K562 (cell line): ENCODE results near the gene PIP4K2A. TPM values are rescaled to one million over a fixed set of nuclear protein-coding genes. Genes with fewer than 3 reads are reported as not detected.

Source experiments
- ARID2 ChIP-seq: fragments of 450-650 bp; IDR thresholded peaks from 2 replicates; pipeline ENCODE4 v1.6.1; 2017; ENCODE audit warnings: antibody characterized with exemption, mild to moderate bottlenecking
- ETV5 ChIP-seq: sonication (generic); formaldehyde crosslinking; IDR thresholded peaks from 2 replicates; pipeline ENCODE4 v1.4.0; 2020; ENCODE audit warnings: low read depth, mild to moderate bottlenecking, missing genetic modification reagents
- HLTF ChIP-seq: fragments of 450-650 bp; IDR thresholded peaks from 2 replicates; pipeline ENCODE4 v1.6.1; 2016
- KDM5B ChIP-seq: fragments of 200-600 bp; sonication (generic); IDR thresholded peaks from 2 replicates; pipeline ENCODE4 v1.6.1; 2012; ENCODE audit warnings: low read depth, mild to moderate bottlenecking, moderate library complexity, low read length, control low read depth, inconsistent platforms; ENCODE audit not compliant: insufficient replicate concordance
- LEF1 ChIP-seq: fragments of 450-650 bp; IDR thresholded peaks from 2 replicates; pipeline ENCODE4 v1.6.1; 2016; ENCODE audit warnings: mild to moderate bottlenecking
- NR2F6 ChIP-seq: fragments of 450-650 bp; formaldehyde crosslinking; IDR thresholded peaks from 2 replicates; pipeline ENCODE4 v1.4.0; 2020; ENCODE audit warnings: mild to moderate bottlenecking
- NR4A1 ChIP-seq, 2 experiments: fragments of 250-450 bp in 1 of 2; fragments of 450-650 bp in 1 of 2; sonication (Bioruptor Pico) in 1 of 2; IDR thresholded peaks; 2 replicates each; pipeline versions ENCODE4 v1.4.0 to v1.6.1; 2016 to 2020; ENCODE audit warnings: mild to moderate bottlenecking in 2 of 2, missing compliant biosample characterization in 1 of 2, missing genetic modification characterization in 1 of 2, moderate library complexity in 1 of 2
- TRIM24 ChIP-seq, 2 experiments: fragments of 450-650 bp; IDR thresholded peaks; 2 replicates each; pipeline ENCODE4 v1.6.1; 2016
- ZBTB8A ChIP-seq: fragments of 450-650 bp; IDR thresholded peaks from 2 replicates; pipeline ENCODE4 v1.6.1; 2018; ENCODE audit warnings: mild to moderate bottlenecking, moderate library complexity; ENCODE audit not compliant: partially characterized antibody
- ZKSCAN3 ChIP-seq: fragments of 250-450 bp; sonication (Bioruptor Pico); IDR thresholded peaks from 2 replicates; pipeline ENCODE4 v1.4.0; 2020
- ZNF197 ChIP-seq: fragments of 200-800 bp; sonication (Bioruptor generic); IDR thresholded peaks from 2 replicates; pipeline ENCODE4 v1.6.1; 2016; ENCODE audit warnings: low read depth, missing genetic modification characterization, missing compliant biosample characterization
- ZNF584 ChIP-seq: fragments of 200-800 bp; sonication (Bioruptor generic); IDR thresholded peaks from 2 replicates; pipeline ENCODE4 v1.6.1; 2016; ENCODE audit warnings: low read depth, mild to moderate bottlenecking, missing genetic modification characterization, missing compliant biosample characterization
- ZNF76 ChIP-seq: fragments of 250-450 bp; sonication (Bioruptor Pico); IDR thresholded peaks from 2 replicates; pipeline ENCODE4 v1.4.0; 2020; ENCODE audit warnings: mild to moderate bottlenecking, moderate library complexity, borderline replicate concordance
- ZZZ3 ChIP-seq: fragments of 450-650 bp; IDR thresholded peaks from 2 replicates; pipeline ENCODE4 v1.6.1; 2016; ENCODE audit warnings: antibody characterized with exemption, mild to moderate bottlenecking, moderate library complexity
- polyA plus RNA-seq, 8 experiments: library from polyadenylated mRNA; depleted of rRNA in 4 of 8; stranded (reverse) in 5 of 8; unstranded in 3 of 8; fragments of >200 nt; fragmentation: Nextera tagmentation in 2 of 8; fragmentation: Illumina TruSeq in 1 of 8; extraction: Ambion mirVana in 2 of 8; extraction: Trizol in 1 of 8; gene quantifications; 2 replicates each; pipeline versions ENCODE4 v1.2.1 to v1.2.3, GENCODE V29; 2011 to 2014; ENCODE audit warnings: inconsistent platforms in 1 of 8, missing spikeins in 1 of 8
- total RNA-seq, 7 experiments: library from RNA; depleted of rRNA in 6 of 7; stranded (reverse); fragments of >200 nt in 6 of 7; fragmentation: Illumina TruSeq in 2 of 7; extraction: Trizol in 2 of 7; gene quantifications; 2 replicates each; pipeline versions ENCODE4 v1.2.1 to v1.2.3, GENCODE V29; 2011 to 2021; ENCODE audit warnings: low replicate concordance in 1 of 7
- TF ChIP-seq, protein P1 (sequence below): fragments of 250-450 bp; sonication (Bioruptor Pico); IDR thresholded peaks from 2 replicates; pipeline ENCODE4 v1.5.0; 2021
- TF ChIP-seq, protein P2 (sequence below): fragments of 250-450 bp; sonication (Bioruptor Pico); IDR thresholded peaks from 2 replicates; pipeline ENCODE4 v1.5.0; 2022; ENCODE audit warnings: mild to moderate bottlenecking
- TF ChIP-seq, protein P3 (sequence below): fragments of 450-650 bp; formaldehyde crosslinking; IDR thresholded peaks from 2 replicates; pipeline ENCODE4 v1.4.0; 2020; ENCODE audit warnings: mild to moderate bottlenecking, moderate library complexity
- TF ChIP-seq, protein P4 (sequence below): fragments of 250-450 bp; sonication (Bioruptor Pico); IDR thresholded peaks from 2 replicates; pipeline ENCODE4 v1.8.0; 2022; ENCODE audit warnings: moderate library complexity, mild to moderate bottlenecking, inconsistent platforms
- TF ChIP-seq, protein P5 (sequence below): fragments of 450-650 bp; IDR thresholded peaks from 2 replicates; pipeline ENCODE4 v1.6.1; 2017; ENCODE audit warnings: antibody characterized with exemption, mild to moderate bottlenecking

Gene PIP4K2A
- total and polyA plus RNA-seq, 9 of the 15 experiments (the other 6 are each of a cell fraction or from before 2014, with no cell fraction given) = 35.6 to 117 (median 71.9) TPM

DNA sequence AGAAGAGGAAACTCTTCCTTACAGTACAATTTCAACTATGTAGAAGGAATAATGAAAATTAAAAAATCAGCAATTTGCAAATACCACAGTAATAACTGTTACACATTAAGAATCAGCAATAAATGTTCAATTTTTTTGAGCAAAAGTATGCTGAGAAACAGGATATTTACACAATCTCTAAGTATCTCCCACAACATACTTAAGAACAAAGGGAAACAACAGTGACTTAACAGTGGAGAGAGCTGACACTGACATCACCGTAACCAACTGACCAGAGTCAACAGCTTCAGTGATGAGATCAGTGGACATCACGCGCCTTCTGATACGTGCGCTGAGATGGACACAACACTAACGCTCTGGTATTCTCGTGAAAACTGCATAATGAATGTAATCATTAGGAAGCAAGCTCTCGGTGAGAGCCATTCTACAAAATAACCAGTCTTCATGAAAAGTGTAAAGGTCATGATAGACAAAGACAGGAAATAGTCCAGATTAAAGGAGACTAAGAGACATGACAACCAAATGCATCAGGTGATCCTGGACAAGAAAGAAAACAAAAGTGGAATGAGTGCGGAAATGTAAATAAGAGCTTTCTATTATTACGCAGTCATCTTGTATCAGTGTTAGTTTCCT, 82.6 kb downstream of the PIP4K2A start (continued):
- TF ChIP-seq, protein P1, sequence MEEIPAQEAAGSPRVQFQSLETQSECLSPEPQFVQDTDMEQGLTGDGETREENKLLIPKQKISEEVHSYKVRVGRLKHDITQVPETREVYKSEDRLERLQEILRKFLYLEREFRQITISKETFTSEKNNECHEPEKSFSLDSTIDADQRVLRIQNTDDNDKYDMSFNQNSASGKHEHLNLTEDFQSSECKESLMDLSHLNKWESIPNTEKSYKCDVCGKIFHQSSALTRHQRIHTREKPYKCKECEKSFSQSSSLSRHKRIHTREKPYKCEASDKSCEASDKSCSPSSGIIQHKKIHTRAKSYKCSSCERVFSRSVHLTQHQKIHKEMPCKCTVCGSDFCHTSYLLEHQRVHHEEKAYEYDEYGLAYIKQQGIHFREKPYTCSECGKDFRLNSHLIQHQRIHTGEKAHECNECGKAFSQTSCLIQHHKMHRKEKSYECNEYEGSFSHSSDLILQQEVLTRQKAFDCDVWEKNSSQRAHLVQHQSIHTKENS (CRISPR knock-in tag) = no peak
- TF ChIP-seq ZKSCAN3 = no peak
- no peak for TF ChIP-seq NR4A1 (CRISPR knock-in tag; IDR thresholded peaks at IDR 0.05)
- no peak; the same call in 1 of the 2 replicates for TF ChIP-seq NR4A1 (tag; IDR thresholded peaks at IDR 0.05)
- TF ChIP-seq, protein P2, sequence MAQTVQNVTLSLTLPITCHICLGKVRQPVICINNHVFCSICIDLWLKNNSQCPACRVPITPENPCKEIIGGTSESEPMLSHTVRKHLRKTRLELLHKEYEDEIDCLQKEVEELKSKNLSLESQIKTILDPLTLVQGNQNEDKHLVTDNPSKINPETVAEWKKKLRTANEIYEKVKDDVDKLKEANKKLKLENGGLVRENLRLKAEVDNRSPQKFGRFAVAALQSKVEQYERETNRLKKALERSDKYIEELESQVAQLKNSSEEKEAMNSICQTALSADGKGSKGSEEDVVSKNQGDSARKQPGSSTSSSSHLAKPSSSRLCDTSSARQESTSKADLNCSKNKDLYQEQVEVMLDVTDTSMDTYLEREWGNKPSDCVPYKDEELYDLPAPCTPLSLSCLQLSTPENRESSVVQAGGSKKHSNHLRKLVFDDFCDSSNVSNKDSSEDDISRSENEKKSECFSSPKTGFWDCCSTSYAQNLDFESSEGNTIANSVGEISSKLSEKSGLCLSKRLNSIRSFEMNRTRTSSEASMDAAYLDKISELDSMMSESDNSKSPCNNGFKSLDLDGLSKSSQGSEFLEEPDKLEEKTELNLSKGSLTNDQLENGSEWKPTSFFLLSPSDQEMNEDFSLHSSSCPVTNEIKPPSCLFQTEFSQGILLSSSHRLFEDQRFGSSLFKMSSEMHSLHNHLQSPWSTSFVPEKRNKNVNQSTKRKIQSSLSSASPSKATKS = no peak
- TF ChIP-seq ZBTB8A = no peak
- TF ChIP-seq ZNF584 (CRISPR knock-in tag) = peak; percentile 84; the same call in 1 of the 2 replicates
- TF ChIP-seq KDM5B = no peak
- TF ChIP-seq LEF1 = peak; percentile 77; the same call in 1 of the 2 replicates
- no peak for TF ChIP-seq ARID2
- no peak for TF ChIP-seq HLTF
- TF ChIP-seq, protein P3, sequence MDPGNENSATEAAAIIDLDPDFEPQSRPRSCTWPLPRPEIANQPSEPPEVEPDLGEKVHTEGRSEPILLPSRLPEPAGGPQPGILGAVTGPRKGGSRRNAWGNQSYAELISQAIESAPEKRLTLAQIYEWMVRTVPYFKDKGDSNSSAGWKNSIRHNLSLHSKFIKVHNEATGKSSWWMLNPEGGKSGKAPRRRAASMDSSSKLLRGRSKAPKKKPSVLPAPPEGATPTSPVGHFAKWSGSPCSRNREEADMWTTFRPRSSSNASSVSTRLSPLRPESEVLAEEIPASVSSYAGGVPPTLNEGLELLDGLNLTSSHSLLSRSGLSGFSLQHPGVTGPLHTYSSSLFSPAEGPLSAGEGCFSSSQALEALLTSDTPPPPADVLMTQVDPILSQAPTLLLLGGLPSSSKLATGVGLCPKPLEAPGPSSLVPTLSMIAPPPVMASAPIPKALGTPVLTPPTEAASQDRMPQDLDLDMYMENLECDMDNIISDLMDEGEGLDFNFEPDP (CRISPR knock-in tag) = no peak
- no peak for TF ChIP-seq ZZZ3
- TF ChIP-seq TRIM24 (IDR thresholded peaks at IDR 0.05) = peak in 1 of 2 experiments; percentile 45; a peak in 1 of 4 replicates
- TF ChIP-seq ETV5 (CRISPR knock-in tag) = no peak
- TF ChIP-seq ZNF197 (CRISPR knock-in tag) = no peak
- no peak for TF ChIP-seq ZNF76 (CRISPR knock-in tag)
- TF ChIP-seq, protein P4, sequence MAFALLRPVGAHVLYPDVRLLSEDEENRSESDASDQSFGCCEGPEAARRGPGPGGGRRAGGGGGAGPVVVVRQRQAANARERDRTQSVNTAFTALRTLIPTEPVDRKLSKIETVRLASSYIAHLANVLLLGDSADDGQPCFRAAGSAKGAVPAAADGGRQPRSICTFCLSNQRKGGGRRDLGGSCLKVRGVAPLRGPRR = no peak
- TF ChIP-seq, protein P5, sequence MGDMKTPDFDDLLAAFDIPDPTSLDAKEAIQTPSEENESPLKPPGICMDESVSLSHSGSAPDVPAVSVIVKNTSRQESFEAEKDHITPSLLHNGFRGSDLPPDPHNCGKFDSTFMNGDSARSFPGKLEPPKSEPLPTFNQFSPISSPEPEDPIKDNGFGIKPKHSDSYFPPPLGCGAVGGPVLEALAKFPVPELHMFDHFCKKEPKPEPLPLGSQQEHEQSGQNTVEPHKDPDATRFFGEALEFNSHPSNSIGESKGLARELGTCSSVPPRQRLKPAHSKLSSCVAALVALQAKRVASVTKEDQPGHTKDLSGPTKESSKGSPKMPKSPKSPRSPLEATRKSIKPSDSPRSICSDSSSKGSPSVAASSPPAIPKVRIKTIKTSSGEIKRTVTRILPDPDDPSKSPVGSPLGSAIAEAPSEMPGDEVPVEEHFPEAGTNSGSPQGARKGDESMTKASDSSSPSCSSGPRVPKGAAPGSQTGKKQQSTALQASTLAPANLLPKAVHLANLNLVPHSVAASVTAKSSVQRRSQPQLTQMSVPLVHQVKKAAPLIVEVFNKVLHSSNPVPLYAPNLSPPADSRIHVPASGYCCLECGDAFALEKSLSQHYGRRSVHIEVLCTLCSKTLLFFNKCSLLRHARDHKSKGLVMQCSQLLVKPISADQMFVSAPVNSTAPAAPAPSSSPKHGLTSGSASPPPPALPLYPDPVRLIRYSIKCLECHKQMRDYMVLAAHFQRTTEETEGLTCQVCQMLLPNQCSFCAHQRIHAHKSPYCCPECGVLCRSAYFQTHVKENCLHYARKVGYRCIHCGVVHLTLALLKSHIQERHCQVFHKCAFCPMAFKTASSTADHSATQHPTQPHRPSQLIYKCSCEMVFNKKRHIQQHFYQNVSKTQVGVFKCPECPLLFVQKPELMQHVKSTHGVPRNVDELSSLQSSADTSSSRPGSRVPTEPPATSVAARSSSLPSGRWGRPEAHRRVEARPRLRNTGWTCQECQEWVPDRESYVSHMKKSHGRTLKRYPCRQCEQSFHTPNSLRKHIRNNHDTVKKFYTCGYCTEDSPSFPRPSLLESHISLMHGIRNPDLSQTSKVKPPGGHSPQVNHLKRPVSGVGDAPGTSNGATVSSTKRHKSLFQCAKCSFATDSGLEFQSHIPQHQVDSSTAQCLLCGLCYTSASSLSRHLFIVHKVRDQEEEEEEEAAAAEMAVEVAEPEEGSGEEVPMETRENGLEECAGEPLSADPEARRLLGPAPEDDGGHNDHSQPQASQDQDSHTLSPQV = peak; percentile 89
- TF ChIP-seq NR2F6 (CRISPR knock-in tag) = no peak
